GM23338 (cell line): ENCODE data around the gene NKX6-1.

Source experiments
- CTCF ChIP-seq, 2 experiments: fragments of 200-600 bp in 1 of 2; sonication (generic) in 1 of 2; conservative IDR thresholded peaks; 2 replicates each; pipeline versions ENCODE4 v1.5.1 to v1.6.1; 2016 to 2017; ENCODE audit warnings: antibody characterized with exemption in 2 of 2, low read depth in 2 of 2, mild to moderate bottlenecking in 2 of 2, moderate library complexity in 1 of 2
- EZH2 ChIP-seq: fragments of 200-600 bp; sonication (generic); IDR thresholded peaks from one replicate; pipeline ENCODE4 v1.8.0; 2017; ENCODE audit warnings: antibody characterized with exemption, mild to moderate bottlenecking, low read depth; ENCODE audit not compliant: unreplicated experiment
- EZH2phosphoT487 ChIP-seq: fragments of 200-600 bp; sonication (generic); IDR thresholded peaks from one replicate; pipeline ENCODE4 v1.8.1; 2018; ENCODE audit warnings: antibody characterized with exemption; ENCODE audit not compliant: unreplicated experiment
- POLR2AphosphoS5 ChIP-seq: IDR thresholded peaks from 2 replicates; pipeline ENCODE4 v1.6.1; 2016; ENCODE audit warnings: antibody characterized with exemption, low read depth

GRCh38 chr4:84493092-84493850 lies 5.8 kb downstream of the NKX6-1 start:
- no peak for TF ChIP-seq POLR2AphosphoS5
- peak in 1 of 2 experiments; percentile 38; a peak in 2 of 4 replicates for TF ChIP-seq CTCF (conservative IDR thresholded peaks at IDR 0.05; ENCODE audit: low read depth in 2 of 2)
- peak; percentile 87 for TF ChIP-seq EZH2
- peak; percentile 88 for TF ChIP-seq EZH2phosphoT487
